Stimulated activated CD4-positive, alpha-beta T cell treated with anti-CD3 and anti-CD28 coated beads, Interleukin-15, amount 100 ng/mL, for 48 hours (primary cell): ENCODE data around the gene VWCE.
"Not testable (repeated sequence)": the region's sequence is repeated elsewhere in the genome, so short reads cannot be mapped to it uniquely, and the experiment has no call there.

ENCODE experiments used
- DNase-seq, 2 donors: peaks; one replicate each; pipeline ENCODE4 v3.0.0-alpha.2; 2020; ENCODE audit warnings: low read depth in 2 of 2

VWCE gene

DNA sequence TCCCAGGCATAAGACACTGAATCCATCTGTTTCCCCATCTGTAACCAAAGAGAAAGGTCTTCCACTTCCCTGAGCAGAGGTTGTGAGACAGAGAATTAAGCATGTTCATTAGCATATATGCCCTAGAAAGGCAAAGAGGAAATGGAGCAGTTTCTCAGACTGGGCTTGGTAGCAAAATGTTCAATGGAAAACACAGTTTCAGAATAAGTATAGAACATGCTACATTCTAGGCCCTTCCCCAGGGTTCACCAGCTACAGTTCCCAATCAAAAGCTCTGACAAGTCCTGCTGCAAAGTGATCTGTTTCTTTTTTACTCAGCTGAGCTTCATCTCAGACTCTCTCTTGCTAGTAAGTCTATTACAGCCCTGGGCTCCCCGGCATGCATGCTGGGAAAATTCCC lies 42.8 kb downstream of the VWCE start:
- DNase-seq, result not testable (repeated sequence)

DNA sequence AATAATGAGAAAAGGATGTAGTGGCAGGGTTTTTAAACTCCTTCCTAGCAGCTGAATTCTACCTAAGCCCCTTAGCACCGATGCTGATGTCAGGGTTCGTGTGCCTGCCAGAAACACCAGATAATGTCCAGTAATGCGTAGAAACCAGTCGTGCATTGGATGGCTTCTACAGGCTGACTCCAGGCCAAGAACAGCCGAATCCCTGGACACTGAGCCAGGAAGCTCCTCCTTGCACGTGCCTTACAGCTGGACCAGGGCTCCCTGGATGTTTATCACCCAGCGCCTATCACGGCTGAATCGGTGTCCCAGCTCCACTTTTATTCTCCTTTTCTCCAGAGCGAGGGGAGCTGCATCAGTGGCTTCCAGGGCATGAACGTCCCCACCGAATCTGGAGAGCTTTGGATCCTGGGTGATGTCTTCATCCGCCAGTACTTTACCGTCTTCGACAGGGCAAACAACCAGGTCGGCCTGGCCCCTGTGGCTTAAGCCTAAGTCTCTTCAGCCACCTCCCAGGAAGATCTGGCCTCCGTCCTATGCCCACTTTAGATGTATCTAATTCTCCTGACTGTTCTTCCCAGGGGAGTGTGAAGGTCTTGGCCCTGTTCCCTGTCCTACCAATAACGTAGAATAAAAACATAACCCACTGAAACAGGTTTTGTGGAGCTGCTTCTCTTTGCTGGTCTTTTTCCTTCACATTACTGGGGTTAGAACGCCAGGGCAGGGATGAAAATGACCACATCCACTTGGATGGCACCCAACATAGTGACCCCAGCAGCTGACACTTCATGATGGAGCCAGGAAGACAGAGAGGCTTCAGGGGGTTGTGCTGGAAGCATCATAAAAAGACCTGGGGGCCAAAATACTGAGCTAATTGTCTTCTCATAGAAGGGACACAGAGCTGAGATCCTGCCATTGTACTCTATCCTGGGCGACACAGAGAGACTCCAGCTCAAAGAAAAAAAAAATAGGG lies 44.0 kb downstream of the VWCE start:
- not testable (repeated sequence) for DNase-seq

DNA sequence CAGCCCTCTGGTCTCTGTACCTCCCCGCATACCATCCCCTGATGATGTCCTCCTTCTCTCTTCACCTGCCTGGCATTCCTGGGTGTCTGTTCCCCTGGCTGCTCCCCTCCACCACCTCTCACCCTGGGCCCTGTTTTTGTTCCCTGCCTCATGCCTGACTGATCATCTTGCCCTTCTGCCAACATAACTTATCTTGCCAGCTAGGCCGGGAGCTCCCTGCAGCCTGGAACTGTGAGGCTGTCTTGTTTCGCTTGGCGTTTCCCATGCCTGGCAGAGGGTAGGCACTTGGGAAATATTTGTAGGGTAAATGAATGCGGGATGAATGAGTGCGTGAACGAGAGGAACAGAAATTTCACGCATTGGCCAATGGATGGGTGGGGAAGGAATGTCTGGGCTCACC lies 45.9 kb downstream of the VWCE start:
- DNase-seq, result not testable (repeated sequence)

DNA sequence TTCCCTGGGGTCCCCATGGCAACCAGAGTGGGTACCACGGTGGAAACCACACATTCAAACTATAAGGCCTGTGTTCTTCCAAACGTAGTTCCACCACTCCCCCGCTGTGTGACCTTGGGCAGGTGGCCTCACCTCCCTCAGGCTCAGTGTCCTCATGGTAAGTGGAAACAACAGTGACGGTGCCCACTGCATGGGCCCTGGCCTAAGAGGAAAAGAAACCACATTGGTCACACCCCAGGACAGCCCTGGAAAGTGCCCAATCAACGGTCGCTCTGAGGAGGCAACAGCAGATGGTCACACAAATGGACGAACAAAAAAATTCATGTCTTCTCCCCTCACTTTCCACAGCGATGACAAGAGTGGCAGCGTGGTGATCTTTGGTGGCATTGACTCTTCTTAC lies 47.0 kb downstream of the VWCE start:
- not testable (repeated sequence) for DNase-seq

DNA sequence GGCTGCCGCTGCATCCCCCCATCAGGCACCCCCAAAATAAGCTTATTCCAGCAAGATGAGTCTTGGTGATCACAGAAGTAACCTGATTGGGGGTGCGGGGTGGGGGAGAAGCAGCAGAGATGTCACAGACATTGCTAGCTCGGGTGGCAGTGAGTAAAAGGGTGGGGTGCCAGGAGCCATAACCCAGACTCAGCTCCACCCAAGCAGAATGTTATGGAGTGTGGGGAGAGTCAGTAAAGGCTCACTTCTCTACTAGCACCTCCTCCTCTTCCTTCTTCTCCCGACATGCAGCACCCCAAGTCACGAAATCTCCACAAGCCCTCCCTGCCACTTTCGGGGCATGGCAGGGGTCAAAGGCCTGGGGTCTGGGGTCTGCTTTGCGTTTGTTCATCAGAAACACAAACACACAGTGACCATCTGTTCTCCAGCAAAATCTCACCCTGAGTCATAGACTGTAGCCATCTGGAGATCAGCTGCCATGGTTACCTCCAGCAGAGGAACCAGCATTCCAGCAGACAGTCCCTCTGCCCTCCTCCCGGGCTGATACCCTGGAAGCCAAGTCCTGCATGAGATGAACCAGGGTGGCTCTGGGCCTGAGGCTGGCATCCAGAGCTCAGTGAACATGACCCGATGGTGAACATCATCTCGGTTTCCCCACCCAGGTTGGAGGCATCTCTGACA lies 49.7 kb downstream of the VWCE start:
- DNase-seq, result not testable (repeated sequence)

DNA sequence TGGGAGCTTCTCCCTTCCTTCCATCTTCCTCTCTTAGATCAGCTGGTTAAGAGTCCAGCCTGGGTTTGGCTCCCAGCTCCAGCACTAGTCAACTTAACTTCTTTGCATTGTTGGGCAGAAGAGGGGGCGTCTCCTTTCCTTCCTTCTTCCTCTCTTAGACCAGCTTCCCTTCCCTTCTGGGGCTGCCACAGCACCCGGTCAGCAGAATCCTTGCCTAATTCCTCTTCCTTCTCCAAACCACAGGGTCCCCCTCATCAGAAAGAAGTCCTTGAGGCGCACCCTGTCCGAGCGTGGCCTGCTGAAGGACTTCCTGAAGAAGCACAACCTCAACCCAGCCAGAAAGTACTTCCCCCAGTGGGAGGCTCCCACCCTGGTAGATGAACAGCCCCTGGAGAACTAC lies 53.6 kb downstream of the VWCE start:
- not testable (repeated sequence) for DNase-seq

DNA sequence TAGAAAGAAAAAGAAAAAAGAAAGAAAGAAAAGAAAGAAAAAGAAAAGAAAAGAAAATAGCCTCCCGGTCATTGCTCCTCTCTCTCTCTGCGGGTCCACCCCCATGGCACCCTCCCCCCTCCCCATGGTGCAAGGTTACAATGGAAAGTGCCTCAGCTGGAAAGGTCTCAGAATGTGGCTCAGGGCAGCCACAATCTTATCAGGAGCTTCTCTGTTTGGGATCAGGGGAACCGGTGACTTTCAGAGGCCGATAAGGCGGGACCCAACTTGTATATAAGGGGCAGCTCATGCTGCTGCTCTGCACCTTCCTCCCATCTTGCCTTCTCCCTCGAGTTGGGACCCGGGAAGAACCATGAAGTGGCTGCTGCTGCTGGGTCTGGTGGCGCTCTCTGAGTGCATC lies 54.2 kb downstream of the VWCE start, which contains the start of gene PGA5:
PGA5 (plus strand) TSS at position 301 of the 400 bp plus-strand sequence; CDS start at position 353, 52 bp downstream.
- not testable (repeated sequence) for DNase-seq

DNA sequence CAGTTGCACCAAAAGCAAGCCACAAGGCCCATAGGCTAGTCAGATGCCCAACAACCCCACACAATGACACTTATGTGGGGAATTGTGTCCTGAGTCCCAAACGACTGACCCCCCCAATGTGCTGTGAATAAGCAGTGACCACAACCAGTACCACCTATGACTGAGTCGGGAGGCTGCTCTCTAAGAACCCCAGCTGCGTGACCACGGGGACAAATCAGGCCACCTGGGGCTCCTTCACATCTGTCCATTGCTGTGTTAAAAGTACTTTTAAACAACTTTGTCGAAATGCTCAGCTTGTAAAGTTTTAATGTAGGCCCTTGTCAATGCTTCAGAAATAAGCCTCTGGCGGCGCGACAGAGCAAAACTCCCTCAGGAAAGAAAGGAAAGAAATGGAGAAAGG lies 54.8 kb downstream of the VWCE start:
- not testable (repeated sequence) for DNase-seq

DNA sequence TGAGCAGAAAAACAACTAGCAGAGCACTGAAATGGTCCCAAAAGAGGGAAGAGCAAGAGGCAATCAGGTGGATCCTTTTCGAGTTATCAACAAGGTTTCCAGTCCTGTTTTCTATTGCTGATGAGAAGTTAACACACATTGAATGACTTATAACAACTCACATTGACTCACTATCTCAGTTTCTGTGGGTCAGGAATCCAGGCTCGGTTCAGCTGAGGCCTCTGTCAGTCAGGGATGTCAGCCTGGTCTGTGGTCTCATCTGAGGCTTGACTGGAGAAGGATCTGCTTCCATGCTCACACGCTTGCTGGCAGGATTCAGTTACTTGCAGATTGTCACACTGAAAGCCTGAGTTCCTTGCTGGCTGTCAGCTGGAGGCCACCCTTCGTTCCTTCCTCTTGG lies 58.0 kb downstream of the VWCE start:
- DNase-seq, result not testable (repeated sequence)

DNA sequence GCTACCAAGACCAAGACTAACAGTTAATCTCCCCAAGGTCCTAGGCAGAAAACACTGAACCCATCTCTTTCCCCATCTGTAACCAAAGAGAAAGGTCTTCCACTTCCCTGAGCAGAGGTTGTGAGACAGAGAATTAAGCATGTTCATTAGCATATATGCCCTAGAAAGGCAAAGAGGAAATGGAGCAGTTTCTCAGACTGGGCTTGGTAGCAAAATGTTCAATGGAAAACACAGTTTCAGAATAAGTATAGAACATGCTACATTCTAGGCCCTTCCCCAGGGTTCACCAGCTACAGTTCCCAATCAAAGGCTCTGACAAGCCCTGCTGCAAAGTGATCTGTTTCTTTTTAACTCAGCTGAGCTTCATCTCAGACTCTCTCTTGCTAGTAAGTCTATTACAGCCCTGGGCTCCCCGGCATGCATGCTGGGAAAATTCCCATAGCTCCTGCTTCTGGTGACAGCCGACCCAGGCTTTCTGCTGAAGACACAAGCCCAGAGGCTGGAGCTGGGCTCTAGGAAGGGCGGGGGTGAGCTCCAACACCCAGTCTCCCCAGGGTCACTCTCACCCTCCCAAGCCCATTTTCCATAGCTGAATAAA lies 62.5 kb downstream of the VWCE start:
- not testable (repeated sequence) for DNase-seq

DNA sequence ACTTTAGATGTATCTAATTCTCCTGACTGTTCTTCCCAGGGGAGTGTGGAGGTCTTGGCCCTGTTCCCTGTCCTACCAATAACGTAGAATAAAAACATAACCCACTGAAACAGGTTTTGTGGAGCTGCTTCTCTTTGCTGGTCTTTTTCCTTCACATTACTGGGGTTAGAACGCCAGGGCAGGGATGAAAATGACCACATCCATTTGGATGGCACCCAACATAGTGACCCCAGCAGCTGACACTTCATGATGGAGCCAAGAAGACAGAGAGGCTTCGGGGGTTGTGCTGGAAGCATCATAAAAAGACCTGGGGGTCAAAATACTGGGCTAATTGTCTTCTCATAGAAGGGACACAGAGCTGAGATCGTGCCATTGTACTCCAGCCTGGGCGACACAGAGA lies 63.5 kb downstream of the VWCE start:
- DNase-seq, result not testable (repeated sequence)

DNA sequence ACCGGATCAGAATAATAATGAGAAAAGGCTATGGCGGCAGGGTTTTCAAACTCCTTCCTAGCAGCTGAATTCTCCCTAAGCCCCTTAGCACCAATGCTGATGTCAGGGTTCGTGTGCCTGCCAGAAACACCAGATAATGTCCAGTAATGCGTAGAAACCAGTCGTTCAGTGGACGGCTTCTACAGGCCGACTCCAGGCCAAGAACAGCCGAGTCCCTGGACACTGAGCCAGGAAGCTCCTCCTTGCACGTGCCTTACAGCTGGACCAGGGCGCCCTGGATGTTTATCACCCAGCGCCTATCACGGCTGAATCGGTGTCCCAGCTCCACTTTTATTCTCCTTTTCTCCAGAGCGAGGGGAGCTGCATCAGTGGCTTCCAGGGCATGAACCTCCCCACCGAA lies 64.1 kb downstream of the VWCE start:
- DNase-seq, result not testable (repeated sequence)

DNA sequence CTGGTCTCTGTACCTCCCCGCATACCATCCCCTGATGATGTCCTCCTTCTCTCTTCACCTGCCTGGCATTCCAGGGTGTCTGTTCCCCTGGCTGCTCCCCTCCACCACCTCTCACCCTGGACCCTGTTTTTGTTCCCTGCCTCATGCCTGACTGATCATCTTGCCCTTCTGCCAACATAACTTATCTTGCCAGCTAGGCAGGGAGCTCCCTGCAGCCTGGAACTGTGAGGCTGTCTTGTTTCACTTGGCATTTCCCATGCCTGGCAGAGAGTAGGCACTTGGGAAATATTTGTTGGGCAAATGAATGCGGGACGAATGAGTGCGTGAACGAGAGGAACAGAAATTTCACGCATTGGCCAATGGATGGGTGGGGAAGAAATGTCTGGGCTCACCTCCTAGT lies 65.7 kb downstream of the VWCE start:
- DNase-seq, result not testable (repeated sequence)

DNA sequence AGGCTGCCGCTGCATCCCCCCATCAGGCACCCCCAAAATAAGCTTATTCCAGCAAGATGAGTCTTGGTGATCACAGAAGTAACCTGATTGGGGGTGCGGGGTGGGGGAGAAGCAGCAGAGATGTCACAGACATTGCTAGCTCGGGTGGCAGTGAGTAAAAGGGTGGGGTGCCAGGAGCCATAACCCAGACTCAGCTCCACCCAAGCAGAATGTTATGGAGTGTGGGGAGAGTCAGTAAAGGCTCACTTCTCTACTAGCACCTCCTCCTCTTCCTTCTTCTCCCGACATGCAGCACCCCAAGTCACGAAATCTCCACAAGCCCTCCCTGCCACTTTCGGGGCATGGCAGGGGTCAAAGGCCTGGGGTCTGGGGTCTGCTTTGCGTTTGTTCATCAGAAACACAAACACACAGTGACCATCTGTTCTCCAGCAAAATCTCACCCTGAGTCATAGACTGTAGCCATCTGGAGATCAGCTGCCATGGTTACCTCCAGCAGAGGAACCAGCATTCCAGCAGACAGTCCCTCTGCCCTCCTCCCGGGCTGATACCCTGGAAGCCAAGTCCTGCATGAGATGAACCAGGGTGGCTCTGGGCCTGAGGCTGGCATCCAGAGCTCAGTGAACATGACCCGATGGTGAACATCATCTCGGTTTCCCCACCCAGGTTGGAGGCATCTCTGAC lies 68.5 kb downstream of the VWCE start:
- DNase-seq, result not testable (repeated sequence)

DNA sequence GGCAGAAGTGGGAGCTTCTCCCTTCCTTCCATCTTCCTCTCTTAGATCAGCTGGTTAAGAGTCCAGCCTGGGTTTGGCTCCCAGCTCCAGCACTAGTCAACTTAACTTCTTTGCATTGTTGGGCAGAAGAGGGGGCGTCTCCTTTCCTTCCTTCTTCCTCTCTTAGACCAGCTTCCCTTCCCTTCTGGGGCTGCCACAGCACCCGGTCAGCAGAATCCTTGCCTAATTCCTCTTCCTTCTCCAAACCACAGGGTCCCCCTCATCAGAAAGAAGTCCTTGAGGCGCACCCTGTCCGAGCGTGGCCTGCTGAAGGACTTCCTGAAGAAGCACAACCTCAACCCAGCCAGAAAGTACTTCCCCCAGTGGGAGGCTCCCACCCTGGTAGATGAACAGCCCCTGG lies 72.4 kb downstream of the VWCE start:
- DNase-seq, result not testable (repeated sequence)

DNA sequence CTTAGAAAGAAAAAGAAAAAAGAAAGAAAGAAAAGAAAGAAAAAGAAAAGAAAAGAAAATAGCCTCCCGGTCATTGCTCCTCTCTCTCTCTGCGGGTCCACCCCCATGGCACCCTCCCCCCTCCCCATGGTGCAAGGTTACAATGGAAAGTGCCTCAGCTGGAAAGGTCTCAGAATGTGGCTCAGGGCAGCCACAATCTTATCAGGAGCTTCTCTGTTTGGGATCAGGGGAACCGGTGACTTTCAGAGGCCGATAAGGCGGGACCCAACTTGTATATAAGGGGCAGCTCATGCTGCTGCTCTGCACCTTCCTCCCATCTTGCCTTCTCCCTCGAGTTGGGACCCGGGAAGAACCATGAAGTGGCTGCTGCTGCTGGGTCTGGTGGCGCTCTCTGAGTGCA lies 73.1 kb downstream of the VWCE start, which contains the start of gene PGA4:
PGA4 (plus strand) TSS at position 301 of the 400 bp plus-strand sequence; CDS start at position 355, 54 bp downstream.
- not testable (repeated sequence) for DNase-seq

DNA sequence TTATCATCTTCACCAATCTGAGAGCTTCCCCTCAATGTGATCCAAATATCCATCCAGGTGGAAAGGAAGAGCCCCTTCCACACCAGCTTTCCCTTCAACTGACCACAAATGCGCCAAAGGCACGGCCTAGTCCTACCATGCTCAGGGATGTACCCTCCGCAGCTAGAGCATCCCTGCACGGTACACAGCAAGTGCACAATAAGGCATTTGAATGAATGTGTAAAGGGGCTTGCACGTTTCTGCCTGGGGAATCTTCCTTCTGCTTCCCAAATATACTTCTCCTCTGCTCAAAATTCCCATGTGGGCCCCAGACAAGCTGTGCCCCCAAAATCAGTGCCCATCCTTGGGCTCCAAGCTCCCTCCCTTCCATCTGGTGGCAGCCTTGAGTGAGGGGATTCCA lies 76.1 kb downstream of the VWCE start:
- not testable (repeated sequence) for DNase-seq

DNA sequence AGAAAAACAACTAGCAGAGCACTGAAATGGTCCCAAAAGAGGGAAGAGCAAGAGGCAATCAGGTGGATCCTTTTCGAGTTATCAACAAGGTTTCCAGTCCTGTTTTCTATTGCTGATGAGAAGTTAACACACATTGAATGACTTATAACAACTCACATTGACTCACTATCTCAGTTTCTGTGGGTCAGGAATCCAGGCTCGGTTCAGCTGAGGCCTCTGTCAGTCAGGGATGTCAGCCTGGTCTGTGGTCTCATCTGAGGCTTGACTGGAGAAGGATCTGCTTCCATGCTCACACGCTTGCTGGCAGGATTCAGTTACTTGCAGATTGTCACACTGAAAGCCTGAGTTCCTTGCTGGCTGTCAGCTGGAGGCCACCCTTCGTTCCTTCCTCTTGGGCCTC lies 76.8 kb downstream of the VWCE start:
- not testable (repeated sequence) for DNase-seq

DNA sequence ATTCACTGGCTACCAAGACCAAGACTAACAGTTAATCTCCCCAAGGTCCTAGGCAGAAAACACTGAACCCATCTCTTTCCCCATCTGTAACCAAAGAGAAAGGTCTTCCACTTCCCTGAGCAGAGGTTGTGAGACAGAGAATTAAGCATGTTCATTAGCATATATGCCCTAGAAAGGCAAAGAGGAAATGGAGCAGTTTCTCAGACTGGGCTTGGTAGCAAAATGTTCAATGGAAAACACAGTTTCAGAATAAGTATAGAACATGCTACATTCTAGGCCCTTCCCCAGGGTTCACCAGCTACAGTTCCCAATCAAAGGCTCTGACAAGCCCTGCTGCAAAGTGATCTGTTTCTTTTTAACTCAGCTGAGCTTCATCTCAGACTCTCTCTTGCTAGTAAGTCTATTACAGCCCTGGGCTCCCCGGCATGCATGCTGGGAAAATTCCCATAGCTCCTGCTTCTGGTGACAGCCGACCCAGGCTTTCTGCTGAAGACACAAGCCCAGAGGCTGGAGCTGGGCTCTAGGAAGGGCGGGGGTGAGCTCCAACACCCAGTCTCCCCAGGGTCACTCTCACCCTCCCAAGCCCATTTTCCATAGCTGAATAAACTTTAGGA lies 81.3 kb downstream of the VWCE start:
- DNase-seq, result not testable (repeated sequence)

DNA sequence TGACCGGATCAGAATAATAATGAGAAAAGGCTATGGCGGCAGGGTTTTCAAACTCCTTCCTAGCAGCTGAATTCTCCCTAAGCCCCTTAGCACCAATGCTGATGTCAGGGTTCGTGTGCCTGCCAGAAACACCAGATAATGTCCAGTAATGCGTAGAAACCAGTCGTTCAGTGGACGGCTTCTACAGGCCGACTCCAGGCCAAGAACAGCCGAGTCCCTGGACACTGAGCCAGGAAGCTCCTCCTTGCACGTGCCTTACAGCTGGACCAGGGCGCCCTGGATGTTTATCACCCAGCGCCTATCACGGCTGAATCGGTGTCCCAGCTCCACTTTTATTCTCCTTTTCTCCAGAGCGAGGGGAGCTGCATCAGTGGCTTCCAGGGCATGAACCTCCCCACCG lies 82.9 kb downstream of the VWCE start:
- not testable (repeated sequence) for DNase-seq
